SU-DHL-6 (cell line): Measurements from ENCODE around the gene DIP2C.

Source experiments
- H2AFZ ChIP-seq: fragments of 200-600 bp; sonication (generic); 2 replicates; pipeline ENCODE4 v1.6.1; 2014; ENCODE audit warnings: low read depth, mild to moderate bottlenecking, moderate library complexity, mixed read lengths, antibody characterized with exemption, low read length; ENCODE audit not compliant: severe bottlenecking
- H3F3A ChIP-seq: fragments of 200-600 bp; shearing (Covaris generic); 2 replicates; pipeline ENCODE4 v1.6.0; 2016; ENCODE audit warnings: antibody characterized with exemption, mild to moderate bottlenecking; ENCODE audit not compliant: insufficient read depth
- H3K27ac ChIP-seq: fragments of 200-600 bp; sonication (generic); 2 replicates; pipeline ENCODE4 v1.5.1; 2016; ENCODE audit warnings: low read depth, mild to moderate bottlenecking, low read length, moderate library complexity, mixed read lengths
- H3K27me3 ChIP-seq: fragments of 200-600 bp; sonication (generic), shearing (Covaris generic); 2 replicates; pipeline ENCODE4 v1.6.0; 2014; ENCODE audit warnings: mild to moderate bottlenecking, low read length
- H3K36me3 ChIP-seq: fragments of 200-600 bp; sonication (generic); 2 replicates; pipeline ENCODE4 v1.6.1; 2014; ENCODE audit warnings: mild to moderate bottlenecking, low read length, mixed read lengths
- H3K4me2 ChIP-seq: fragments of 300-600, 200-600 bp; shearing (Covaris generic), sonication (generic); 2 replicates; pipeline ENCODE4 v1.6.0; 2014; ENCODE audit warnings: low read length, low read depth, mild to moderate bottlenecking; ENCODE audit not compliant: poor library complexity, severe bottlenecking
- H3K4me3 ChIP-seq: fragments of 200-600 bp; sonication (generic); 2 replicates; pipeline ENCODE4 v1.5.1; 2014; ENCODE audit warnings: antibody characterized with exemption, low read length, mild to moderate bottlenecking, mixed read lengths; ENCODE audit not compliant: insufficient read depth, poor library complexity, severe bottlenecking
- H3K79me2 ChIP-seq: fragments of 200-600 bp; sonication (generic); 2 replicates; pipeline ENCODE4 v1.6.1; 2014; ENCODE audit warnings: mild to moderate bottlenecking, low read length, moderate library complexity; ENCODE audit not compliant: insufficient read depth
- H3K9ac ChIP-seq: fragments of 200-600 bp; sonication (generic); 2 replicates; pipeline ENCODE4 v1.7.0; 2014; ENCODE audit warnings: mild to moderate bottlenecking, low read length
- H3K9me2 ChIP-seq: fragments of 200-600 bp; sonication (generic); replicated peaks from 2 replicates; pipeline ENCODE4 v1.6.1; 2014; ENCODE audit warnings: low read length; ENCODE audit not compliant: insufficient read depth
- H3K9me3 ChIP-seq: fragments of 200-600 bp; sonication (generic); 2 replicates; pipeline ENCODE4 v1.6.1; 2014; ENCODE audit warnings: low read length, mixed read lengths; ENCODE audit not compliant: insufficient read depth
- H4K20me1 ChIP-seq: fragments of 200-600 bp; sonication (generic); 2 replicates; pipeline ENCODE4 v1.6.1; 2014; ENCODE audit warnings: low read depth, mild to moderate bottlenecking, antibody characterized with exemption, low read length, moderate library complexity, mixed read lengths
- CTCF ChIP-seq: fragments of 200-600 bp; sonication (generic); IDR thresholded peaks from one replicate; pipeline ENCODE4 v1.5.1; 2017; ENCODE audit warnings: antibody characterized with exemption, mild to moderate bottlenecking, low read length, moderate library complexity; ENCODE audit not compliant: insufficient read depth, poor library complexity, severe bottlenecking
- EZH2phosphoT487 ChIP-seq: fragments of 200-600 bp; sonication (generic), shearing (Covaris generic); conservative IDR thresholded peaks from 2 replicates; pipeline ENCODE4 v1.6.1; 2018; ENCODE audit warnings: mild to moderate bottlenecking, antibody characterized with exemption, low read length, moderate library complexity, mixed read lengths

The DIP2C gene

GRCh38 chr10:363152-363551, 326.3 kb downstream of the DIP2C start:
- H3K27me3 ChIP-seq = no peaks in the 10 kb centered on the region
- no peaks in the 10 kb centered on the region for H3K79me2 ChIP-seq
- no peaks in the 10 kb centered on the region for H3K36me3 ChIP-seq
- H3K4me3 ChIP-seq = no peak overlapping the region
- H3F3A ChIP-seq = no peaks in the 10 kb centered on the region
- H2AFZ ChIP-seq = no peak overlapping the region
- no peaks in the 10 kb centered on the region for H3K9me2 ChIP-seq
- no peak overlapping the region for H3K4me2 ChIP-seq
- H4K20me1 ChIP-seq = no peaks in the 10 kb centered on the region
- no peak overlapping the region for H3K27ac ChIP-seq
- no peak for TF ChIP-seq CTCF
- no peak for TF ChIP-seq EZH2phosphoT487
- H3K9ac ChIP-seq = no peak overlapping the region
- H3K9me3 ChIP-seq = no peaks in the 10 kb centered on the region

- TF ChIP-seq EZH2phosphoT487 (no peak), CTCF (no peak)
- H3K36me3 ChIP-seq = no peaks in the 10 kb centered on the region
- H3K27ac ChIP-seq = no peak overlapping the region
- H4K20me1 ChIP-seq = no peaks in the 10 kb centered on the region
- no peaks in the 10 kb centered on the region for H3K27me3 ChIP-seq
- no peaks in the 10 kb centered on the region for H3K79me2 ChIP-seq
- no peak overlapping the region for H3K9ac ChIP-seq
- H3K4me3 ChIP-seq = no peak overlapping the region
- H3K4me2 ChIP-seq = no peak overlapping the region
- H3K9me3 ChIP-seq = no peaks in the 10 kb centered on the region
- no peaks in the 10 kb centered on the region for H3F3A ChIP-seq
- no peak overlapping the region for H2AFZ ChIP-seq
- H3K9me2 ChIP-seq = no peaks in the 10 kb centered on the region
Measured at GRCh38 chr10:361203-362081, 328.0 kb downstream of the DIP2C start.

GRCh38 chr10:360653-361052, 328.8 kb downstream of the DIP2C start:
- no peak overlapping the region for H3K9ac ChIP-seq
- H3K4me2 ChIP-seq = no peak overlapping the region
- no peak overlapping the region for H3K4me3 ChIP-seq
- no peaks in the 10 kb centered on the region for H3K79me2 ChIP-seq
- H4K20me1 ChIP-seq = no peaks in the 10 kb centered on the region
- no peak overlapping the region for H3K27ac ChIP-seq
- no peaks in the 10 kb centered on the region for H3F3A ChIP-seq
- H2AFZ ChIP-seq = no peak overlapping the region
- no peaks in the 10 kb centered on the region for H3K36me3 ChIP-seq
- no peaks in the 10 kb centered on the region for H3K9me3 ChIP-seq
- TF ChIP-seq CTCF (no peak), EZH2phosphoT487 (no peak)
- H3K9me2 ChIP-seq = no peaks in the 10 kb centered on the region
- no peaks in the 10 kb centered on the region for H3K27me3 ChIP-seq
